Measurements from ENCODE around the gene SKAP1.

- no peak for TF ChIP-seq CSDC2 (CRISPR knock-in tag; IDR thresholded peaks at IDR 0.05)
- TF ChIP-seq TOX (CRISPR knock-in tag; IDR thresholded peaks at IDR 0.05; ENCODE audit: borderline replicate concordance), result no peak
- no peak for TF ChIP-seq TSHZ2 (CRISPR knock-in tag; IDR thresholded peaks at IDR 0.05)
- TF ChIP-seq ZNF565 (CRISPR knock-in tag; conservative IDR thresholded peaks at IDR 0.05; ENCODE audit: low read depth), result no peak
- TF ChIP-seq RARB (CRISPR knock-in tag; IDR thresholded peaks at IDR 0.05), result no peak
- TF ChIP-seq CREB5 (CRISPR knock-in tag; IDR thresholded peaks at IDR 0.05; ENCODE audit: low read depth), result no peak
- no peak for TF ChIP-seq PPARA (CRISPR knock-in tag; IDR thresholded peaks at IDR 0.05; ENCODE audit: borderline replicate concordance)
- no peak for TF ChIP-seq OSR1 (CRISPR knock-in tag; IDR thresholded peaks at IDR 0.05)
- no peak for TF ChIP-seq ZFP30 (CRISPR knock-in tag; IDR thresholded peaks at IDR 0.05)
- no peak for TF ChIP-seq PATZ1 (CRISPR knock-in tag; IDR thresholded peaks at IDR 0.05; ENCODE audit: borderline replicate concordance)
- no peak for TF ChIP-seq CSRNP3 (CRISPR knock-in tag; IDR thresholded peaks at IDR 0.05)
- no peak for TF ChIP-seq ZNF70 (CRISPR knock-in tag; IDR thresholded peaks at IDR 0.05)
Observed at GRCh38 chr17:48100160-48100559, 329.9 kb downstream of the SKAP1 start.

Data from SK-N-SH treated with all-trans-retinoic acid at 6 μM for 48 hours (cell line).